ENCODE data around the gene HOXC12.

Gene HOXC12

GRCh38 chr12:53961025-53961761 lies 6.5 kb downstream of the HOXC12 start:
- TF ChIP-seq CTCF (conservative IDR thresholded peaks at IDR 0.05; ENCODE audit: low read depth), result no peak
- CTCF ChIA-PET, result interaction anchor here (1.0 kb wide), 1 partner anchor 218 kb away, joined by 3 read pairs; no protein-coding TSS in a partner anchor
- POLR2A ChIA-PET (ENCODE audit: low non-redundant PET), result no interaction called here
- DNase-seq (ENCODE audit: low spot score), result no peak
- H3K27ac ChIP-seq, result no peak overlapping the region

- CTCF ChIA-PET, result interaction anchor here (0.6 kb wide), 1 partner anchor 13 kb away, joined by 3 read pairs; no protein-coding TSS in a partner anchor
- POLR2A ChIA-PET (ENCODE audit: low non-redundant PET), result no interaction called here
- no peak for DNase-seq (ENCODE audit: low spot score)
- H3K27ac ChIP-seq, result no peak overlapping the region
- no peak for TF ChIP-seq CTCF (conservative IDR thresholded peaks at IDR 0.05; ENCODE audit: low read depth)
These were observed 8.3 kb downstream of the HOXC12 start for GRCh38 chr12:53963005-53963404.

DNA sequence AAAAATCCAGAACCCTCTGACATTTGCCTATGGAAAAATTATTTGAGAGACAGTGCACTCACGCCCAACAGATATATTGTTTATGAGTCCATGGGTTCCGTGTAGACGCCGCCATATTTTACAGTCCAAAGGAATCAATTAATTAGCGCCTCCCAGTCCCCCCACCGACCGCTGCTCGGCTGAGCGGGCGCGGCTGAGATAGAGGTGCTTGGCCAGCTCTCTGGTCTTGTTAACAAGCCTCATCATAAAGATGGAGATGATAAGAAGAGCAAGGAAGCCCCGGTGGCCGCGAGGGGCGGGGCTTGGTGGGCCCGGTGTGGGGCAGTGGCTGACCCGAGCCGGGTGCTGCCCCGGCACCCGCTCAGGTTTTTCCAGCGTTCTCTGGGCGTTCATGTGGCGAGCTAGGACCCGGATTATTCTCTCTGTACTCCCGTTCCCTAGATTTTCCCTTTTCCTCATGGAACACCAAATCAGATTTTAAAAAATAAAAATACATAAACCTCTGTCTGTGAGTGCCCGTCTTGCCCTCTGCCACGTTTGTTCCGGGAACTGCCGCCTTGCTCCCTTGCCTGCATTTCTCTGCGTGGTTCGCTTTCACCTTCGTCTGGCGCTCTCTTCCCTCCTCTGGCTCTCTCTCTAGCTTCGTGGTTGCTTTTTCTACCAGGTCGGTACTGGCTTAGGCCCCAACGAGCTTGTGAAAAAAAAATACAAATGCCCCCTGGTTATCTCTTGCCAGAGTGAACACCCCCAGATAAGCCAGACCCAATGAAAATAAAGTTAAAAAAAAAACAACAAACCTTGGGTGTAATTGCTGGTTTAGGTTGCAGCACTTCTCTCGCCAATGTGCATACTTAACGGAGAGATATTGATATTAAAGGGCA lies 9.0 kb downstream of the HOXC12 start:
- no peak for DNase-seq (ENCODE audit: low spot score)
- ChIA-PET CTCF (interaction anchor here (0.6 kb wide), 2 partner anchors 14 to 41 kb away, joined by 3 to 4 read pairs; no protein-coding TSS in a partner anchor), POLR2A (ENCODE audit: low non-redundant PET) (no interaction called here)
- TF ChIP-seq CTCF (conservative IDR thresholded peaks at IDR 0.05; ENCODE audit: low read depth), result no peak
- H3K27ac ChIP-seq, result no peak overlapping the region

DNA sequence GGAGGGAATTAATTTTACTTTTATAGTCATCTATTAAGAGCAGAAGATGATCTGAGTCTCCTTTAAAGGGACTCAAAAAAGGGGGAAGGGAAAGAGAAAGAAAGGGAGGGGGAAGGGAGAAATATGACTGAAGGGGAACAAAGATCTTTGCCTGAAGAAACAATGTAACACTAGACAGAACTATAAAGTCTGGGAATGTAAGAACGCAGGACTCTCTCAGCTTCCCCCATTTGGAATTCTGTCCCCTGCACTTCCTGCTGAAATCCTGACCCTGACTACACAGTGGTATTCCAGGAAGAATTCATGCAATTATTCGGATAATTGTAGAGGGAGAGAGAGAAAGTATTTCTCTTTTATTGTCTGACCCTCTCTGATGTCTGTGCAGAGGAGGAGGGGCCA lies 9.6 kb downstream of the HOXC12 start:
- TF ChIP-seq CTCF (conservative IDR thresholded peaks at IDR 0.05; ENCODE audit: low read depth), result no peak
- CTCF ChIA-PET, result interaction anchor here (0.6 to 1.3 kb wide), 2 partner anchors 21 to 40 kb away, joined by 4 to 6 read pairs; partner anchors contain the start of gene HOXC10
- no peak overlapping the region for H3K27ac ChIP-seq
- no peak for DNase-seq (ENCODE audit: low spot score)
- POLR2A ChIA-PET (ENCODE audit: low non-redundant PET), result no interaction called here

GRCh38 chr12:53965281-53966084 lies 10.8 kb downstream of the HOXC12 start:
- no peak overlapping the region for H3K27ac ChIP-seq
- TF ChIP-seq CTCF (conservative IDR thresholded peaks at IDR 0.05; ENCODE audit: low read depth), result no peak
- POLR2A ChIA-PET (ENCODE audit: low non-redundant PET), result no interaction called here
- no peak for DNase-seq (ENCODE audit: low spot score)
- CTCF ChIA-PET, result interaction anchor here (1.0 to 1.4 kb wide), 3 partner anchors 19 to 219 kb away, joined by 3 to 6 read pairs (median 3); partner anchors contain the start of gene HOXC10

DNA sequence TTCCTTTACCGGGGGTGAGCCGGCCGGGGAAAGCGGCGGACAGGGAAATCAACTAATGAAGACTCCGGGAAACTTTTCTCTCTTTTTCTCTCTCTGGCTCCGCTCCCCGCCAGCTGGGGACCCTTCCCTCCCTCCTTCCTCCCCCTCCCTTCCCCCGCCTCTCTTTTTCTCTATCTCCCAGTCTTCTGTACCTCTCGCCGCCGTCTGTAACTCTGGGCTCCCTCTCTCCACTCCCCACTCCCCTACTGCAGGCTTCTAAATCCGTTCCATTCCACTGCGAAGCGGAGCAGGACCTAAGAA lies 11.3 kb downstream of the HOXC12 start:
- POLR2A ChIA-PET (ENCODE audit: low non-redundant PET), result no interaction called here
- TF ChIP-seq CTCF (conservative IDR thresholded peaks at IDR 0.05; ENCODE audit: low read depth), result no peak
- no peak overlapping the region for H3K27ac ChIP-seq
- CTCF ChIA-PET, result interaction anchor here (0.7 to 1.4 kb wide), 3 partner anchors 19 to 1933 kb away, joined by 3 to 6 read pairs (median 3); no protein-coding TSS in a partner anchor
- no peak for DNase-seq (ENCODE audit: low spot score)
